Activated T-cell treated with anti-CD3 and anti-CD28 coated beads, Interleukin-2, amount 50 U/mL, for 1 hour (primary cell): ENCODE results near the gene GNAO1.
A peak's percentile ranks its signal among the peaks of the same experiment; 100 is the strongest.

ENCODE experiments used
- DNase-seq: peaks from one replicate; pipeline ENCODE4 v3.0.0-alpha.2; 2020

The GNAO1 gene

GRCh38 chr16:56242740-56243139, 51.5 kb downstream of the GNAO1 start:
- DNase-seq: no peak

GRCh38 chr16:56244612-56245011, 53.3 kb downstream of the GNAO1 start:
- no peak for DNase-seq

- no peak for DNase-seq
These were observed 53.9 kb downstream of the GNAO1 start for GRCh38 chr16:56245197-56245596.

- DNase-seq: no peak
These were observed 54.9 kb downstream of the GNAO1 start for GRCh38 chr16:56246051-56246817.

GRCh38 chr16:56247018-56247417, 55.7 kb downstream of the GNAO1 start:
- no peak for DNase-seq

- no peak for DNase-seq
These were observed 56.5 kb downstream of the GNAO1 start for GRCh38 chr16:56247808-56248207.

- DNase-seq: no peak
These were observed 61.5 kb downstream of the GNAO1 start for GRCh38 chr16:56252835-56253234.

GRCh38 chr16:56255904-56256303, 64.6 kb downstream of the GNAO1 start:
- DNase-seq: no peak

- no peak for DNase-seq
These were observed 66.0 kb downstream of the GNAO1 start for GRCh38 chr16:56257239-56257638.

- no peak for DNase-seq
These were observed 66.5 kb downstream of the GNAO1 start for GRCh38 chr16:56257666-56258342.

GRCh38 chr16:56258508-56259424, 67.5 kb downstream of the GNAO1 start:
- DNase-seq: no peak

GRCh38 chr16:56259425-56259779, 68.1 kb downstream of the GNAO1 start:
- DNase-seq: no peak

GRCh38 chr16:56260378-56261160, 69.3 kb downstream of the GNAO1 start:
- no peak for DNase-seq

GRCh38 chr16:56261656-56262055, 70.4 kb downstream of the GNAO1 start:
- DNase-seq: no peak

- DNase-seq: peak; percentile 55
These were observed 70.9 kb downstream of the GNAO1 start for GRCh38 chr16:56262148-56262547.

GRCh38 chr16:56262551-56263245, 71.4 kb downstream of the GNAO1 start:
- DNase-seq: no peak

- DNase-seq: no peak
These were observed 72.7 kb downstream of the GNAO1 start for GRCh38 chr16:56263711-56264608.

GRCh38 chr16:56264609-56264972, 73.3 kb downstream of the GNAO1 start:
- no peak for DNase-seq

GRCh38 chr16:56265184-56265583, 73.9 kb downstream of the GNAO1 start:
- DNase-seq: no peak

- no peak for DNase-seq
These were observed 74.5 kb downstream of the GNAO1 start for GRCh38 chr16:56265746-56266145.
